ENCODE measurements around the gene CD47. TPM values are rescaled to one million over a fixed set of nuclear protein-coding genes. Genes with fewer than 3 reads are reported as not detected.

The CD47 gene
- total and polyA plus RNA-seq, 2 of the 4 experiments (the other 2 are of a cell fraction): 45.9 to 52.0 TPM

GRCh38 chr3:108089579-108089978 lies 1.3 kb downstream of the CD47 start:
- ChIA-PET POLR2A (ENCODE audit: unreplicated experiment) (interaction anchor here (0.6 kb wide), 4 partner anchors 32 to 426 kb away, joined by 3 to 16 read pairs (median 9); no protein-coding TSS in a partner anchor), CTCF (interaction anchor here (0.6 to 1.4 kb wide), 2 partner anchors 10 to 151 kb away, joined by 3 to 4 read pairs; no protein-coding TSS in a partner anchor)
- Histone ChIP-seq H3K27me3 (ENCODE audit: control insufficient read depth, insufficient read depth, low read length) (no peaks in the 10 kb centered on the region), H3K4me1 (ENCODE audit: control insufficient read depth, insufficient read depth, low read length) (peaks cover 3% of the 10 kb centered on the region; the same call in 1 of the 2 replicates), H4K91ac (ENCODE audit: insufficient read depth, low read depth, low read length) (peak overlapping the region; percentile 2; the same call in 1 of the 2 replicates), H4K5ac (ENCODE audit: low read depth, low read length) (peak overlapping the region; percentile 8; the same call in 1 of the 2 replicates), H3K4me3 (ENCODE audit: insufficient read depth, low read depth, low read length) (peak overlapping the region; percentile 99), H2AK9ac (replicated peaks; ENCODE audit: low read depth, low read length, poor library complexity) (no peak overlapping the region), H4K20me1 (ENCODE audit: insufficient read depth, low read length) (peaks cover 25% of the 10 kb centered on the region; the same call in 1 of the 2 replicates), H3K14ac (replicated peaks; ENCODE audit: low read depth, low read length) (peak overlapping the region; percentile 17), H2BK5ac (ENCODE audit: low read depth, low read length, poor library complexity, severe bottlenecking) (peak overlapping the region; percentile 82), H3K27ac (ENCODE audit: insufficient read depth, low read length) (peak overlapping the region; percentile 95), H3K23ac (ENCODE audit: low read depth, low read length) (peak overlapping the region; percentile 98; the same call in 1 of the 2 replicates), H3K79me1 (ENCODE audit: low read depth in 1 of 2, low read length in 2 of 2) (peaks cover 21 to 50% of the 10 kb centered on the region in 2 experiments), H2BK120ac (ENCODE audit: low read depth, low read length) (peak overlapping the region; percentile 14), H4K8ac (ENCODE audit: low read depth in 2 of 2, low read length in 2 of 2) (peak overlapping the region; percentile 9 to 31; a peak in 2 of 4 replicates), H3K9me3 (ENCODE audit: control insufficient read depth, insufficient read depth, low read length) (no peaks in the 10 kb centered on the region), H2AFZ (replicated peaks; ENCODE audit: low read length, poor library complexity) (no peak overlapping the region), H3K9me1 (ENCODE audit: insufficient read depth, low read length) (peaks cover 3% of the 10 kb centered on the region; the same call in 1 of the 2 replicates), H3K36me3 (ENCODE audit: control insufficient read depth, insufficient read depth, low read length) (no peaks in the 10 kb centered on the region), H3K56ac (ENCODE audit: extremely low read depth, insufficient read depth, low read length) (peak overlapping the region; percentile 83), H3K4ac (ENCODE audit: low read depth, low read length) (peak overlapping the region; percentile 91), H3K4me2 (ENCODE audit: low read depth, low read length) (peak overlapping the region; percentile 99), H3K9ac (ENCODE audit: low read depth, low read length) (peak overlapping the region; percentile 95), H2BK20ac (ENCODE audit: low read depth, low read length) (no peak overlapping the region), H2BK15ac (ENCODE audit: low read depth, low read length) (0 out of 3 replicates have a peak overlapping the region, but pooled peaks have one; percentile 12), H2AK5ac (ENCODE audit: low read depth, low read length) (peak overlapping the region; percentile 3; the same call in 1 of the 2 replicates), H3K18ac (ENCODE audit: low read depth, low read length) (peak overlapping the region; percentile 66; the same call in 1 of the 2 replicates)
- ATAC-seq (ENCODE audit: low read depth) (no peak), DNase-seq (no peak)
- dilution Hi-C loops (cut with HindIII; ENCODE audit: low sequenced_read_pairs, unreplicated experiment): no loop called here
- 0% methylated on average over 1 of the region's 10 CpGs; no CpG with 5 or more reads in 1 of the 2 experiments for WGBS, 2 experiments (ENCODE audit: extremely low coverage in 2 of 2, insufficient read length in 1 of 2)
- in situ Hi-C loops (cut with MboI; ENCODE audit: low sequenced_read_pairs): no loop called here
- BruUV-seq (replicated peaks): no TSS peak
- intact Hi-C loops (cut with micrococcal nuclease): loop anchor here (5.0 to 10.0 kb wide), 5 partner anchors 162 to 852 kb away; no protein-coding TSS in a partner anchor
- TF ChIP-seq NFE2L2 (IDR thresholded peaks at IDR 0.05; ENCODE audit: low read depth, low read length) (no peak), CTCF (conservative IDR thresholded peaks at IDR 0.05; ENCODE audit: low read depth, low read length) (no peak), USF2 (IDR thresholded peaks at IDR 0.05; ENCODE audit: low read depth, low read length) (no peak), RCOR1 (IDR thresholded peaks at IDR 0.05; ENCODE audit: insufficient replicate concordance, low read length) (no peak), RAD21 (IDR thresholded peaks at IDR 0.05; ENCODE audit: low read length) (no peak), MAFK (IDR thresholded peaks at IDR 0.05; ENCODE audit: low read depth, low read length) (no peak), FOS (IDR thresholded peaks at IDR 0.05; ENCODE audit: low read depth, low read length) (no peak), MXI1 (IDR thresholded peaks at IDR 0.05; ENCODE audit: borderline replicate concordance, low read depth, low read length) (no peak), SMC3 (IDR thresholded peaks at IDR 0.05; ENCODE audit: low read depth, low read length) (no peak), BHLHE40 (IDR thresholded peaks at IDR 0.05; ENCODE audit: low read depth, low read length) (no peak), RFX5 (IDR thresholded peaks at IDR 0.05; ENCODE audit: low read depth, low read length) (no peak), POLR2A (IDR thresholded peaks at IDR 0.05; ENCODE audit: low read depth, low read length) (no peak), ELK1 (IDR thresholded peaks at IDR 0.05; ENCODE audit: borderline replicate concordance, low read depth, low read length) (no peak), CHD1 (IDR thresholded peaks at IDR 0.05; ENCODE audit: low read depth, low read length) (no peak), CEBPB (IDR thresholded peaks at IDR 0.05; ENCODE audit: low read depth, low read length) (no peak)

Data from IMR-90 (cell line).